Liver (tissue), 9 donors: Measurements from ENCODE around the gene SLC6A17. TPM values are rescaled to one million over a fixed set of nuclear protein-coding genes. Genes with fewer than 3 reads are reported as not detected.

ENCODE experiments used
- DNase-seq: peaks from one replicate; pipeline ENCODE4 v3.0.0-alpha.2; 2017; ENCODE audit warnings: low spot score
- H3K27ac ChIP-seq, 2 donors: one replicate each; pipeline ENCODE4 v1.7.0; 2013; ENCODE audit warnings: inconsistent platforms in 2 of 2, low read length in 2 of 2, control low read depth in 1 of 2, low read depth in 1 of 2, mild to moderate bottlenecking in 1 of 2
- H3K27me3 ChIP-seq, 4 donors: one replicate each; pipeline versions ENCODE4 v1.6.1 to v1.7.0; 2013; ENCODE audit warnings: low read length in 3 of 4, inconsistent platforms in 1 of 4, mild to moderate bottlenecking in 1 of 4, moderate library complexity in 1 of 4; ENCODE audit not compliant: control insufficient read depth in 4 of 4, insufficient read depth in 4 of 4
- H3K36me3 ChIP-seq, 4 donors: one replicate each; pipeline versions ENCODE4 v1.6.1 to v1.7.0; 2013; ENCODE audit warnings: low read length in 3 of 4, mild to moderate bottlenecking in 3 of 4, low read depth in 1 of 4, moderate library complexity in 1 of 4; ENCODE audit not compliant: control insufficient read depth in 4 of 4, insufficient read depth in 3 of 4
- H3K4me1 ChIP-seq, 4 donors: one replicate each; pipeline versions ENCODE4 v1.6.1 to v1.7.0; 2013; ENCODE audit warnings: low read length in 3 of 4, mild to moderate bottlenecking in 3 of 4, moderate library complexity in 1 of 4; ENCODE audit not compliant: control insufficient read depth in 4 of 4, insufficient read depth in 4 of 4
- H3K4me3 ChIP-seq, 3 donors: one replicate each; pipeline versions ENCODE4 v1.6.1 to v1.7.0; 2013; ENCODE audit warnings: low read length in 3 of 3, control low read depth in 1 of 3, low read depth in 1 of 3, mild to moderate bottlenecking in 1 of 3
- H3K9ac ChIP-seq, 2 donors: one replicate each; pipeline ENCODE4 v1.7.0; 2013; ENCODE audit warnings: low read length in 2 of 2, mild to moderate bottlenecking in 2 of 2, moderate library complexity in 2 of 2, control low read depth in 1 of 2, low read depth in 1 of 2
- H3K9me3 ChIP-seq, 4 donors: one replicate each; pipeline versions ENCODE4 v1.6.1 to v1.7.0; 2013; ENCODE audit warnings: low read length in 3 of 4; ENCODE audit not compliant: control insufficient read depth in 4 of 4
- EGR1 ChIP-seq, 2 donors: IDR thresholded peaks; 2 replicates each; pipeline ENCODE4 v1.6.1; 2016 to 2018; ENCODE audit warnings: antibody characterized with exemption in 2 of 2, low read depth in 2 of 2
- FOXA1 ChIP-seq: IDR thresholded peaks from 2 replicates; pipeline ENCODE4 v1.6.1; 2016; ENCODE audit warnings: antibody characterized with exemption
- FOXA2 ChIP-seq: IDR thresholded peaks from 2 replicates; pipeline ENCODE4 v1.6.1; 2016; ENCODE audit warnings: antibody characterized with exemption
- GABPA ChIP-seq, 2 donors: IDR thresholded peaks in 1 of 2; conservative IDR thresholded peaks in 1 of 2; 2 replicates each; pipeline ENCODE4 v1.6.1; 2016; ENCODE audit warnings: antibody characterized with exemption in 2 of 2, mild to moderate bottlenecking in 1 of 2, moderate library complexity in 1 of 2
- HNF4A ChIP-seq, 2 donors: conservative IDR thresholded peaks; 2 replicates each; pipeline ENCODE4 v1.6.1; 2016; ENCODE audit warnings: antibody characterized with exemption in 2 of 2, mild to moderate bottlenecking in 2 of 2
- HNF4G ChIP-seq: IDR thresholded peaks from 2 replicates; pipeline ENCODE4 v1.6.1; 2016; ENCODE audit warnings: antibody characterized with exemption
- JUND ChIP-seq, 2 donors: IDR thresholded peaks; 2 replicates each; pipeline ENCODE4 v1.6.1; 2016; ENCODE audit warnings: antibody characterized with exemption in 2 of 2
- NR2F2 ChIP-seq: IDR thresholded peaks from 2 replicates; pipeline ENCODE4 v1.6.1; 2016; ENCODE audit warnings: antibody characterized with exemption
- RAD21 ChIP-seq, 2 donors: IDR thresholded peaks; 2 replicates each; pipeline ENCODE4 v1.6.1; 2016; ENCODE audit warnings: antibody characterized with exemption in 2 of 2, mild to moderate bottlenecking in 2 of 2
- RXRA ChIP-seq, 2 donors: IDR thresholded peaks; 2 replicates each; pipeline ENCODE4 v1.6.1; 2017 to 2018; ENCODE audit warnings: antibody characterized with exemption in 2 of 2, mild to moderate bottlenecking in 1 of 2
- SP1 ChIP-seq: IDR thresholded peaks from 2 replicates; pipeline ENCODE4 v1.6.1; 2018; ENCODE audit warnings: antibody characterized with exemption, mild to moderate bottlenecking
- TAF1 ChIP-seq: conservative IDR thresholded peaks from 2 replicates; pipeline ENCODE4 v1.6.1; 2016; ENCODE audit warnings: antibody characterized with exemption, mild to moderate bottlenecking
- YY1 ChIP-seq: IDR thresholded peaks from 2 replicates; pipeline ENCODE4 v1.6.1; 2016; ENCODE audit warnings: antibody characterized with exemption, mild to moderate bottlenecking
- WGBS: extraction: QIAGEN DNeasy Blood & Tissue Kit; methylation state at CpG from one replicate; pipeline ENCODE4 v1.1.7; 2013; 5-methylcytosine and 5-hydroxymethylcytosine counted together
- polyA plus RNA-seq, 2 donors: library from polyadenylated mRNA; stranded (reverse) in 1 of 2; unstranded in 1 of 2; fragments of 200-250 nt in 1 of 2; fragments of >200 nt in 1 of 2; fragmentation: Nextera tagmentation in 1 of 2; extraction: Ambion mirVana in 1 of 2; gene quantifications; one replicate each; pipeline versions ENCODE4 v1.2.1 to v1.2.3, GENCODE V29; 2013 to 2015
- total RNA-seq, 2 donors: library from RNA; depleted of rRNA; stranded (reverse); fragments of >200 nt; gene quantifications; one replicate each; pipeline ENCODE4 v1.2.3, GENCODE V29; 2014
- TF ChIP-seq, protein P1 (sequence below): fragments of 150-350 bp; IDR thresholded peaks from 2 replicates; pipeline ENCODE4 v1.5.1; 2017; ENCODE audit warnings: improper control_type of control experiment, low read depth, low read length; ENCODE audit not compliant: missing input control
- TF ChIP-seq, protein P2 (sequence below): IDR thresholded peaks from 2 replicates; pipeline ENCODE4 v1.6.1; 2016; ENCODE audit warnings: antibody characterized with exemption
- TF ChIP-seq, protein P3 (sequence below): IDR thresholded peaks from 2 replicates; pipeline ENCODE4 v1.6.1; 2016; ENCODE audit warnings: antibody characterized with exemption
- TF ChIP-seq, protein P4 (sequence below): IDR thresholded peaks from 2 replicates; pipeline ENCODE4 v1.6.1; 2016; ENCODE audit warnings: antibody characterized with exemption
- TF ChIP-seq, protein P5 (sequence below): IDR thresholded peaks from 2 replicates; pipeline ENCODE4 v1.6.1; 2016; ENCODE audit warnings: antibody characterized with exemption, mild to moderate bottlenecking
- donor health status: healthy.
- donor health status: healthy.
- donor health status: healthy.
- donor health status: healthy.
- donor health status: healthy.

Gene SLC6A17
- total and polyA plus RNA-seq, 4 donors, result not detected

DNA sequence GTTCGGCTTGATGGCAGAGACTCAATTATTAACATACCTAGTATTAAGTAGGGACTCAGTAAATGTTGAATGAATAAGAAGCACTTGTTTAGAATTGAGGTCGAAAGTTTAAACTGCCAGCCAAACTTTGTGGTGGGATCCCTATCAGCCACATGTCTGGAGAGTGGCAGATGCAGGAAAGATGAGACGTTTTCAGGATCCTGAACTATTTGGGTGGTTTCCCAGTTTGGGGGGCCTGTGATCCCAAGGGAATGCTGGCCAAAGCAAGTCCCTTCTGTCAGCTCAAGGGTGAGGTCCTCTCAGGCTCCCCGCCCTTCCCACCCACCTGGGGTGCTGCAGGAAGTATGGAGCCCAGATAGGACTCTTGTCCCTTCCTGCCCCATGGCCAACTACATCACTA, 98.5 kb downstream of the SLC6A17 start:
- 82% methylated on average over 4 of the region's 4 CpGs for WGBS
- Histone ChIP-seq H3K36me3 (no peaks in the 10 kb centered on the region), H3K4me1 (peaks cover 0 to 2% (median 0%) of the 10 kb centered on the region in 4 donors), H3K9me3 (no peaks in the 10 kb centered on the region), H3K27ac (no peak overlapping the region), H3K4me3 (no peak overlapping the region), H3K27me3 (no peaks in the 10 kb centered on the region), H3K9ac (no peak overlapping the region)
- no peak for TF ChIP-seq FOXA1
- no peak for TF ChIP-seq EGR1 (IDR thresholded peaks at IDR 0.05; ENCODE audit: low read depth in 2 of 2)
- TF ChIP-seq, protein P1, sequence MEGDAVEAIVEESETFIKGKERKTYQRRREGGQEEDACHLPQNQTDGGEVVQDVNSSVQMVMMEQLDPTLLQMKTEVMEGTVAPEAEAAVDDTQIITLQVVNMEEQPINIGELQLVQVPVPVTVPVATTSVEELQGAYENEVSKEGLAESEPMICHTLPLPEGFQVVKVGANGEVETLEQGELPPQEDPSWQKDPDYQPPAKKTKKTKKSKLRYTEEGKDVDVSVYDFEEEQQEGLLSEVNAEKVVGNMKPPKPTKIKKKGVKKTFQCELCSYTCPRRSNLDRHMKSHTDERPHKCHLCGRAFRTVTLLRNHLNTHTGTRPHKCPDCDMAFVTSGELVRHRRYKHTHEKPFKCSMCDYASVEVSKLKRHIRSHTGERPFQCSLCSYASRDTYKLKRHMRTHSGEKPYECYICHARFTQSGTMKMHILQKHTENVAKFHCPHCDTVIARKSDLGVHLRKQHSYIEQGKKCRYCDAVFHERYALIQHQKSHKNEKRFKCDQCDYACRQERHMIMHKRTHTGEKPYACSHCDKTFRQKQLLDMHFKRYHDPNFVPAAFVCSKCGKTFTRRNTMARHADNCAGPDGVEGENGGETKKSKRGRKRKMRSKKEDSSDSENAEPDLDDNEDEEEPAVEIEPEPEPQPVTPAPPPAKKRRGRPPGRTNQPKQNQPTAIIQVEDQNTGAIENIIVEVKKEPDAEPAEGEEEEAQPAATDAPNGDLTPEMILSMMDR, result no peak
- no peak for TF ChIP-seq GABPA (IDR thresholded peaks at IDR 0.05 in 1 of 2, conservative IDR thresholded peaks at IDR 0.05 in 1 of 2)
- TF ChIP-seq NR2F2, result no peak
- TF ChIP-seq HNF4A (conservative IDR thresholded peaks at IDR 0.05), result no peak
- no peak for TF ChIP-seq YY1
- no peak for TF ChIP-seq JUND (IDR thresholded peaks at IDR 0.05)
- TF ChIP-seq, protein P2, sequence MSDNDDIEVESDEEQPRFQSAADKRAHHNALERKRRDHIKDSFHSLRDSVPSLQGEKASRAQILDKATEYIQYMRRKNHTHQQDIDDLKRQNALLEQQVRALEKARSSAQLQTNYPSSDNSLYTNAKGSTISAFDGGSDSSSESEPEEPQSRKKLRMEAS, result no peak
- TF ChIP-seq, protein P3, sequence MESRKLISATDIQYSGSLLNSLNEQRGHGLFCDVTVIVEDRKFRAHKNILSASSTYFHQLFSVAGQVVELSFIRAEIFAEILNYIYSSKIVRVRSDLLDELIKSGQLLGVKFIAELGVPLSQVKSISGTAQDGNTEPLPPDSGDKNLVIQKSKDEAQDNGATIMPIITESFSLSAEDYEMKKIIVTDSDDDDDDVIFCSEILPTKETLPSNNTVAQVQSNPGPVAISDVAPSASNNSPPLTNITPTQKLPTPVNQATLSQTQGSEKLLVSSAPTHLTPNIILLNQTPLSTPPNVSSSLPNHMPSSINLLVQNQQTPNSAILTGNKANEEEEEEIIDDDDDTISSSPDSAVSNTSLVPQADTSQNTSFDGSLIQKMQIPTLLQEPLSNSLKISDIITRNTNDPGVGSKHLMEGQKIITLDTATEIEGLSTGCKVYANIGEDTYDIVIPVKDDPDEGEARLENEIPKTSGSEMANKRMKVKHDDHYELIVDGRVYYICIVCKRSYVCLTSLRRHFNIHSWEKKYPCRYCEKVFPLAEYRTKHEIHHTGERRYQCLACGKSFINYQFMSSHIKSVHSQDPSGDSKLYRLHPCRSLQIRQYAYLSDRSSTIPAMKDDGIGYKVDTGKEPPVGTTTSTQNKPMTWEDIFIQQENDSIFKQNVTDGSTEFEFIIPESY, result no peak
- no peak for TF ChIP-seq RXRA (IDR thresholded peaks at IDR 0.05)
- no peak for TF ChIP-seq TAF1
- TF ChIP-seq, protein P4, sequence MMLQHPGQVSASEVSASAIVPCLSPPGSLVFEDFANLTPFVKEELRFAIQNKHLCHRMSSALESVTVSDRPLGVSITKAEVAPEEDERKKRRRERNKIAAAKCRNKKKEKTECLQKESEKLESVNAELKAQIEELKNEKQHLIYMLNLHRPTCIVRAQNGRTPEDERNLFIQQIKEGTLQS, result no peak
- no peak for TF ChIP-seq FOXA2
- TF ChIP-seq RAD21 (IDR thresholded peaks at IDR 0.05), result no peak
- TF ChIP-seq, protein P5, sequence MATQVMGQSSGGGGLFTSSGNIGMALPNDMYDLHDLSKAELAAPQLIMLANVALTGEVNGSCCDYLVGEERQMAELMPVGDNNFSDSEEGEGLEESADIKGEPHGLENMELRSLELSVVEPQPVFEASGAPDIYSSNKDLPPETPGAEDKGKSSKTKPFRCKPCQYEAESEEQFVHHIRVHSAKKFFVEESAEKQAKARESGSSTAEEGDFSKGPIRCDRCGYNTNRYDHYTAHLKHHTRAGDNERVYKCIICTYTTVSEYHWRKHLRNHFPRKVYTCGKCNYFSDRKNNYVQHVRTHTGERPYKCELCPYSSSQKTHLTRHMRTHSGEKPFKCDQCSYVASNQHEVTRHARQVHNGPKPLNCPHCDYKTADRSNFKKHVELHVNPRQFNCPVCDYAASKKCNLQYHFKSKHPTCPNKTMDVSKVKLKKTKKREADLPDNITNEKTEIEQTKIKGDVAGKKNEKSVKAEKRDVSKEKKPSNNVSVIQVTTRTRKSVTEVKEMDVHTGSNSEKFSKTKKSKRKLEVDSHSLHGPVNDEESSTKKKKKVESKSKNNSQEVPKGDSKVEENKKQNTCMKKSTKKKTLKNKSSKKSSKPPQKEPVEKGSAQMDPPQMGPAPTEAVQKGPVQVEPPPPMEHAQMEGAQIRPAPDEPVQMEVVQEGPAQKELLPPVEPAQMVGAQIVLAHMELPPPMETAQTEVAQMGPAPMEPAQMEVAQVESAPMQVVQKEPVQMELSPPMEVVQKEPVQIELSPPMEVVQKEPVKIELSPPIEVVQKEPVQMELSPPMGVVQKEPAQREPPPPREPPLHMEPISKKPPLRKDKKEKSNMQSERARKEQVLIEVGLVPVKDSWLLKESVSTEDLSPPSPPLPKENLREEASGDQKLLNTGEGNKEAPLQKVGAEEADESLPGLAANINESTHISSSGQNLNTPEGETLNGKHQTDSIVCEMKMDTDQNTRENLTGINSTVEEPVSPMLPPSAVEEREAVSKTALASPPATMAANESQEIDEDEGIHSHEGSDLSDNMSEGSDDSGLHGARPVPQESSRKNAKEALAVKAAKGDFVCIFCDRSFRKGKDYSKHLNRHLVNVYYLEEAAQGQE, result no peak
- TF ChIP-seq SP1, result no peak
- no peak for TF ChIP-seq HNF4G
- no peak for DNase-seq
